Measurements from ENCODE around the gene GALNT11.
"Not testable (repeated sequence)": the region's sequence is repeated elsewhere in the genome, so short reads cannot be mapped to it uniquely, and the experiment has no call there.

GALNT11 gene

DNA sequence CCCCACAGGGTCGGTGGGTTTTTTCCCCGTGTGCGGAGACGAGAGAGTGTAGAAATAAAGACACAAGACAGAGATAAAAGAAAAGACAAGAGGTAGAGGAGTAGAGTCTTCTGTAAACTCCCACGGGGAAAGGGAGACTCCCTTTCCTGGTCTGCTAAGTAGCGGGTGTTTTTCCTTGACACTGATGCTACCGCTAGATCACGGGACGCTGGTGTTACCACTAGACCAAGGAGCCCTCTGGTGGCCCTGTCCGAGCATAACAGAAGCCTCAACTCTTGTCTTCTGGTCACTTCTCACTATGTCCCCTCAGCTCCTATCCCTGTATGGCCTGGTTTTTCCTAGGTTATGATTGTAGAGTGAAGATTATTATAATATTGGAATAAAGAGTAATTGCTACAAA is 4.6 kb downstream of the GALNT11 start:
- DNase-seq, result peak; percentile 24 to 63

DNA sequence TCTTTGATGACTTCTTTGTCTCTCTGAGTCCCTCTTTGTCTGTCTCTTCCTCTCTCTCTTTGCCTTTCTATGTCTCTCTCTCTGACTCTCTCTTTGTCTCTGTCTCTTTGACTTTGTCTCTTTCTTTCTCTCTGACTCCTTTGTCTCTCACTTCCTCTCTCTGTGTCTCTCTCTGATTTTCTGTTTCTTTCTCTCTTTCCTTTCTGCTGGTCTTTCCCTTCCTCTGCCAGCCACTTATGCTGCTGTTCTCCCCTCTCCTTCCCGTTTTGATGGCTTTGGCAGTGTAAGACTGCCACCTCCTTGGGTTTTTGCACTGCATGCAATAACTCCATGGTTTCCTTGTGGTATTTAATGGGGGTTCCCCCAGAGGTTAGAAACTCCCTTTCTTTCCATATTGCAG is 5.2 kb downstream of the GALNT11 start:
- DNase-seq, result not testable (repeated sequence)

DNA sequence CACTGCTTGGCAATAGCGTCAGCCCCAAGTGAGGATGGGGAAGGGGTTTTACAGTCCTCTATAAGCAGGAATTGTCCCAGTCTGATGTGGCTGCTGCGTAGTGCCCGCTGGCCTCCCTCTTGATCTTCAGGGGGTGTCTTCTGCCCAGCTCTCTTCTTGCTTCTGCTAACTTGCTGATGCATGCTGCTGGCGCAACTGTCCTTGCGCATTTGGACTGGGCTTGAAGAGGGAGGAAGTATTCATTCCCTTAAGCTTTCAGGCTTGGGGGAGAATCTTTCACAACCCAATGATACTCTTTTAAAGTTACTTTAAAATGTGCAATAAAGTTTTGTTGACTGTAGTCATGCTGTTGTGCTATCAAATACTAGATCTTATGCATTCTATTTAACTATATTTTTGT is 10.3 kb downstream of the GALNT11 start:
- no peak for DNase-seq

DNA sequence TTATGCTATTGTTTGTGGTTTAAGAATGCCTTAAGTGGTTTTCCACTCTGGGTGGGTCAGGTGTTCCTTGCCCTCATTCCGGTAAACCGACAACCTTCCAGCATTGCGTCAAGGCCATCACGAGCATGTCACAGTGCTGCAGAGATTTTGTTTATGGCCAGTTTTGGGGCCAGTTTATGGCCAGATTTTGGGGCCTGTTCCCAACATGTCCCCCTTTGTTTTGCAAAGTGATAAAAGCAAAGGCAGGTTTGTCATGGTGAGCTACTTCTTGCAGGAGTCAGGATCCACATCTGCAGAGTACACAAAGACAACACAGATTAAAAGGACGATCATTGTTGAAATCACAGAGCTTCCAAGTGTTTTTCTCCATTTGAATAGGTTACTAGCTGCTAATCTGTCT is 12.9 kb downstream of the GALNT11 start:
- DNase-seq, result not testable (repeated sequence)

DNA sequence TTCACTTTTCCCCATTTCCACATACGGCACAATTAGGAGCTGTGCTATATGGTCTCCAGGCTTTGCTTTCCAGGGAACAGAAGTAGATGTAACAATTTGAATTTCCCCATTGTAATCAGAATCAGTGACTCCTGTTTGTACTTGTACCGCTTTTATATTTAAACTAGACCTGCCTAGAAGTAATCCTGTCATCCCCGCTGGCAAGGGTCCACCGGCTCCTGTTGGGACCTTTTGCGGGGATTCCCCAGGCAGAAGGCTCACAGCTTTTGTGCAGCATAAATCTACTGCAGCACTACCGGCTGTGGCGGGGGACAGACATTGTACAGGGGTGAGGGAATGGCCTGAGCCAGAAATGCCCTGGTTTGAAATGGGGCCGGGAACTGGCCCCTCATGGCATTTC is 17.6 kb downstream of the GALNT11 start:
- DNase-seq, result not testable (repeated sequence)

- not testable (repeated sequence) for DNase-seq
These were observed 19.4 kb downstream of the GALNT11 start for GRCh38 chr7:152044909-152045308.

DNA sequence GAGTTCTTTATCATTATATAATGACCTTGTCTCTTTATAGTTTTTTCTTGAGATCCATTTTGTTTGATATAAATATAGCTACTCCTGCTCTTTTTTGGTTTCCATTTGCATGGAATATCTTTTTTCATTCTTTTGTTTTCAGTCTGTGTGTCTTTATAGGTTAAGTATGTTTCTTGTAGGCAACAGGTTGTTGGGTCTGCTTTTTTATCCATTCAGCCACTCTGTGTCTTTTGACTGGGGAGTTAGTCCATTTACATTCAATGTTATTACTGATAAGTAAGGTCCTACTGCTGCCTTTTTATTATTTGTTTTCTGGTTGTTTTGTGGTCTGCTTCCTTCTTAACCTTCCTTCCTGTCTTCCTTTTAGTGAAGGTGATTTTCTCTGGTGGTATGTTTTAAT is 21.1 kb downstream of the GALNT11 start:
- no peak for DNase-seq

- DNase-seq, result no peak
These were observed 22.6 kb downstream of the GALNT11 start for GRCh38 chr7:152048051-152048450.

DNA sequence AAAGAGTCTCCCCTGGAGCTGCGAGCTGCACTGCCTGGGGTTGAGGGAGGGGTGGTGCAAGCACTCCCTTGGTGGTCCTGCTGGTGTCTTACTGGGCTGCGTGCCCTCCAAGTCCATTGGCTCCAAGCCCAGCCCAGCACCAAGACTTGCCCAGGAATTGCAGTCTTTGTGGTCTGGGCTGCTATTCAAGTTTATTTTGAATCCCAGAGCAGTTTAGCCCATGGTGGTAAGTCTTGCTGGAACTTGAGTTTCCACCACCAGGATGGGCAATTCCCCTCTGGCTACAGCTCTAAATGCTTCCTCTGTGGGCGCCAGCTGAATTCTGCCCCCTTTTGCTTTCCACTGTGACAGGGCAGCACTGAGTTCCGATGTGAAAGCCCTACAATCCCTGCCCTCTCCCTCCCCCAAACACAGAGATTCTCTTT is 25.1 kb downstream of the GALNT11 start:
- no peak for DNase-seq

- DNase-seq, result no peak
These were observed 26.5 kb downstream of the GALNT11 start for GRCh38 chr7:152051968-152052367.

- no peak for DNase-seq
These were observed 27.3 kb downstream of the GALNT11 start for GRCh38 chr7:152052771-152053170.

DNA sequence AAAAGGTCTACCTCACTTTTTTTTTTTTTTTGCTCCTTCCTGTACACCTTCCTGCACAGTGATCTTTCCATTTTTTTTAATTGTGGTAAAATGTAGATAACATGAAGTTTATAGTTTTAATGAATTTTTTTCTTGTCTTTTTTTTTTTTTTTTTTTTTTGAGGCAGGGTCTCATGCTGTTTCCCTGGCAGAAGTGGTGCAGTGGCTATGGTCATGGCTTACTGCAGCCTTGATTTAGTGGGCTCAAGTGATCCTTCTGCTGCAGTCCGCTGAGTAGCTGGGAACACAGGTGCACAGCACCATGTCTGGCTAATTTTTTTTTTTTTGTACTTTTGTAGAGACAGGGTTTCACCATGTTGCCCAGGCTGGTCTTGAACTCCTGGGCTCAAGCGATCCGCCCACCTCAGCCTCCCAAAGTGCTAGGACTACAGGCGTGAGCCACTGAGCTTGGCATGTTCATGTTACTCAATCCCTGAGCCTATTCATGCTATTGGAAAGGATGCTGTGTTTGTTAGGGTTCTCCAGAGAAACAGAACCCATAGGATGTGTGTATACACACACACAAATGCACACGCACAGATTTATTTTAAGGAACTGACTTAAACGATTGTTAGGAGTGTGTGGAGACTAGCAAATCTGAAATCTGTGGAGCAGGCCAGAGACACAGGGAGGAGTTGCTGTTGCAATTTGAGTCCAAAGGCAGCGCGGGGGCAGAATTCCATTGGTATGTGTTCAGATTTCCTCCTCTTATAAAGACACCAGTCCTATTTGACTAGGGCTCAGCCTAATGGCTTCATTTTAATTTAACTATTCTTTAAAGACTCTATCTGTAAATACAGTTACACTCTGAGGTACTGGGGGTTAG is 29.1 kb downstream of the GALNT11 start:
- no peak for DNase-seq

- DNase-seq, result no peak
These were observed 31.3 kb downstream of the GALNT11 start for GRCh38 chr7:152056621-152057274.

GRCh38 chr7:152059311-152059710 is 33.8 kb downstream of the GALNT11 start:
- no peak for DNase-seq

DNA sequence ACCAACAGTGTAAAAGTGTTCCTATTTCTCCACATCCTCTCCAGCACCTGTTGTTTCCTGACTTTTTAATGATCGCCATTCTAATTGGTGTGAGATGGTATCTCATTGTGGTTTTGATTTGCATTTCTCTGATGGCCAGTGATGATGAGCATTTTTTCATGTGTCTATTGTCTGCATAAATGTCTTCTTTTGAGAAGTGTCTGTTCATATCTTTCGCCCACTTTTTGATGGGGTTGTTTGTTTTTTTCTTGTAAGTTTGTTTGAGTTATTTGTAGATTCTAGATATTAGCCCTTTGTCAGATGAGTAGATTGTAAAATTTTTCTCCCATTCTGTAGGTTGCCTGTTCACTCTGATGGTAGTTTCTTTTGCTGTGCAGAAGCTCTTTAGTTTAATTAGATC is 35.6 kb downstream of the GALNT11 start:
- DNase-seq, result not testable (repeated sequence)

- not testable (repeated sequence) for DNase-seq
These were observed 37.7 kb downstream of the GALNT11 start for GRCh38 chr7:152063192-152063591.

GRCh38 chr7:152063821-152064220 is 38.3 kb downstream of the GALNT11 start:
- not testable (repeated sequence) for DNase-seq

DNA sequence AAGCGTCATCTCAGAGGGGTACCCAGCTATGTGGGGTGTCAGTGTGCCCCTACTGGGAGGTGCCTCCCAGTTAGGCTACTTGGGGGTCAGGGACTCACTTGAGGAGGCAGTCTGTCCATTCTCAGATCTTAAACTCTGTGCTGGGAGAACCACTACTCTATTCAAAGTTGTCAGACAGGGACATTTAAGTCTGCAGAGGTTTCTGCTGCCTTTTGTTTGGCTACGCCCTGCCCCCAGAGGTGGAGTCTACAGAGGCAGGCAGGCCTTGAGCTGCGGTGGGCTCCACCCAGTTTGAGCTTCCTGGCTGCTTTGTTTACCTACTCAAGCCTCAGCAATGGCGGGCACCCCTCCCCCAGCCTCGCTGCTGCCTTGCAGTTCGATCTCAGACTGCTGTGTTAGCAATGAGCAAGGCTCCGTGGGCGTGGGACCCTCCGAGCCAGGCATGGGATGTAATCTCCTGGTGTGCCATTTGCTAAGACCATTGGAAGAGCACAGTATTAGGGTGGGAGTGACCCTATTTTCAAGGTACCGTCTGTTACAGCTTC is 40.4 kb downstream of the GALNT11 start:
- DNase-seq, result not testable (repeated sequence)

GRCh38 chr7:152072421-152072820 is 46.9 kb downstream of the GALNT11 start:
- DNase-seq, result no peak

- no peak for DNase-seq
These were observed 47.9 kb downstream of the GALNT11 start for GRCh38 chr7:152073352-152073751.

DNA sequence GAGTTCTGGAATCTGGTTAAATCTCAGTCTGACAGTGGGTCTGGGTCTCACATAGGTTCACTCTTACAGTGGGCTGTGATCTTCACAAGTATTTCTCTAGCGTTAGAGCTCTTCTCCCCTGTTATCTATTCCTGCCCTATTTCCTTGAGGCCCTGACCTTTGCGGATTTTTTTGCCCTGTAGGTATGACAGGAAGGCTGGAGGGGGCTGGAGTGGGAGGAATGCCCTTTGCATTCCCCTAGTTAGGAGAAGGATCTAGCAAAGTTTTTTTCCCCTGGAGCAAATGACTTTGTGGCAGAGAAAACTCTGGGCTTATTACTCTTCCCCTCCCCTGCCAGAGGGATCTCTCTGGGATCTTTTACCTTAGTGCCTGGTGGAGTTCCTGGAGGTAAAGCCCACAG is 49.2 kb downstream of the GALNT11 start:
- no peak for DNase-seq

- not testable (repeated sequence) for DNase-seq
These were observed 49.9 kb downstream of the GALNT11 start for GRCh38 chr7:152075379-152075778.

DNA sequence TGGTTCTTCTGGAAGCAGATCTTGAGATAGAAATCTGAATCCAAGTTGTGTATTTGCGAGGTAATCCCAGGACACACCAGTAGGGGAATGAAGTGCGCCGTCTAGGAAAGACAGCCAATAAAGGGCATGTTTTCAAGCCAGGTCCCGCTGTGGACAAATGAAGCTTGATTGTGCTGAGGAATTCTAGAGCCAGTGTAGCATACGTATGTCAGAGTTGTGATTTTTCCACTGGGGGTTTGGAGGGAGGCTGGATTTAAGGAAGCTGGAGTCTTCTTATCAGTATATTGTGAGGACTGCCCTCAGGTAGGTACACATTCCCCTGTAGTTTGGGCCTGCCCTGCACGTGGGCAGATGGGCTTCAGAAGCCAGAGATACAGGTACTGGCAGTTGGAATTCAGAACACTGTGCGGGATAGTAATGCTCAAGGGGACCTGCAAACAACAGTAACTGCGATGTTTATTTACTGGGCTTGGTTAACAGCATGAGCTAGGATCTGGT is 50.9 kb downstream of the GALNT11 start:
- no peak for DNase-seq

Data from NCI-H2081 (cell line).